IPS DF 4.7 (cell line): Measurements from ENCODE around the gene TWNK.

Source experiments
- DNase-seq: peaks from one replicate; pipeline ENCODE4 v3.0.0-alpha.2; 2013; ENCODE audit warnings: low spot score; ENCODE audit errors: extremely low read depth

Gene TWNK

DNA sequence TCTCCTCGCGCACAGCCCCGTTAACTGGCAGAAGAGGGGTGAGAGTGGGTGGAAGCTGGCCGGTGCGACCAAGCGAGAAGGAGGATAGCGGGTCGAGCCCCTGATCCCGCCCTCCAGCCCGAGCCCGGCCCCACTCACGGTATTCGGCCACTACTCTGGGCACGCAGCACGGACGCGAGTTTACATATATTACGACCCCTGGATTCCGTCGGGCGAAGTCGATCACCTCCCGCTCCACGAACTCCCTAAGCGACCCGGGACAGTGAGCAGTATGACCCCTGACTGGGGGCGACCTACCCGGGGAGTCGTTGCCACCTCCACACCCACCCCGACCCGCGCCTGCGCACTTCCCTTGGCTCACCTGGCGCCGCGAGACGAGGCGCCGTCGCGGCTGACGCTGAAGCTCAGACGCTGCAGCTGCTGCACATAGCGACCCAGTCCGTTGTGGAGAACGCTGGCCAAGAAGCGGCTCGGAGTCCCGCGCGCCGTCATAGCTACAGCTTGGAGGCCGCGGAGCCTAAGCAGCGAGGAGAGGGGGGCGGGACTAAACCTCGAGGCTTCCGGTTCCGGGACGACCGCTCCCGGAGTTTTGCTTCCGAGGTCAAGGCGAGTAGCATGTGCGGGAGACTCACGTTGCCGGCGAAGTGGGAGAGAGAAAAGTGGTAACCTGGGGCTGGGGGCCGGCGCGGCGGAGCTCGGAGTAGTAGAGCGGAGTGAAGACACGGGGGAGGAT lies at the start of gene TWNK, which contains the start of gene MRPL43:
Gene TWNK, plus strand, starts transcription at position 592 of the 733 bp plus-strand sequence. CDS start 668 bp downstream, outside the sequence.
Gene MRPL43, minus strand, starts transcription at position 546 of the 733 bp plus-strand sequence. Its CDS starts 54 bp downstream, at position 492.
- DNase-seq, result no peak

DNA sequence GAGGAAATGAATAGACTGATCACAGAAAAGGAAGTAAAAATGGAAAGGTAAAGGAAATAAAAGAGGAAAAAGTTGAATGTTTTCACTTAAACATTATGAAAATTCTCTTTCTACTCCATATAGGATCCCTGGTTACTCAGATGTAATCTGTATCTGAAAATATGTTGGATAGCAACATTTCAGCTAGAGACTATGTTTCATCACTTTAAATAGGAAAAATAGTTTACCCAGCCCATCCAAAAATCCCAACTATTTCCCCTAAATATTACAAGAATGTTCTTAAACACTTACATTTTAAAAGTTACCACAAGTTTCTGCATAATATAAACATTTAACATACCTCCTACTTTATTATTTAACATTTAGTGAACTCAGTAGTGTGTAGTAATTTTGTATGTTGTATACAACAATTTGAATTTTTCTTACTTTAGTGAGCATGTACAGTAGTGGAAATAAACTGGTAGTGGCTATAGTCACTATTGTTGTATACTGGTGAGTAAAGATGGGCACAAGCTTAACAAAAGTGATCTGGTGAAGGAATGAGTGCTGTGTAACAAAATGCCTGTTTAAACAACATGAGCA lies 47.5 kb upstream of the TWNK start:
- DNase-seq, result no peak

DNA sequence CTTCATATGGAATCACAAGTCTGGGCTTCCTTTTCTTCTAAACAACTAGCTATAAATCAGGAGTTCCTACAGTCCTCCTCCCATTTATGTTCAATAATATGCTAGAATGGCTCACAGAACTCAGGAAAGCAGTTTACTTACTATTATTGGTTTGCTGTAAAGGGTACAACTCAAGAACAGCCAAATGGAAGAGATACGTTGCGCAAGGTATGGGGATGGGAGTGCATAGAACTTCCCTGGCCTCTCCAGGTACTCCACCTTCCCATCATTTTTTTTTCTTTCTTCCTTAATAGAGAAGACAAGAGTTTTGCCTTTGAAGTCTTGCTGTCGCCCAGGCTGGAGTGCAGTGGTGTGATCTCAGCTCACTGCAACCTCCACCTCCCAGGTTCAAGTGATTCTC lies 45.1 kb upstream of the TWNK start:
- no peak for DNase-seq

DNA sequence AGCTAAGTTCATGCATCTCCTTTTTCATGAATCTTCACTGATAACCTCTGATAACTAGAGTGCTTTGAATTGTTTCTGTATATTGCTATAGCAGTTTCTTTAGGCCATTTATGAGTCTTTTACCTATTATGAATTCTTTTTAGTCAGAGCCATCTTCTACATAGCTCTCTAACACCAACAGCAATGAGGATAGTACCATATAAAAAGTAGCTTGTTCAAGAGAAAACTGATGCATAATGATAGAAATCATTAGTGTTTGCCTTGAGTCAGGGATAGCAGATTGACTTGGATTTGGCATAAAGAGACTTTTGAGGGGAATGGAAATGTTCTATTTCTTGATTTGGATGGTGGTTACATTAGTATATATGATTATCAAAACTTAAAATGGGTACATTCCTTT lies 43.8 kb upstream of the TWNK start:
- no peak for DNase-seq

DNA sequence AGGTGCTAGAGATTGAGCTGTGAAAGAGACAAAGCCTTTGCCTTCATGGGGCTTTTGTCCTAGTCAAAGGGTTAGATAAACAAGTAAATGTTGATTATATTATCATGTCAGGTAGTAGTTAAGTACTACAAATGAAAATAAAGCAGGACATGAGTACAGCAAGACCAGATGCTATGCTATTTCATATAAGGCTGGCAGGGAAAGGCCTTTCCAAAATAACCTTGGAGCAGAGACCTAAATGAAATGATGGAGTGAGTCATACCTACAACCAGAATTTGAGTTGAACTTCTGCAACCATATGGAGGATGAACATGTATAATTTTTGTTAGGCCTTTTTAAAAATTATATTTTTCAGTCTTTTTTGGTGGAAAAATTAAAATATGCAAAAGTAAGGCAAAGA lies 41.6 kb upstream of the TWNK start:
- DNase-seq, result no peak

DNA sequence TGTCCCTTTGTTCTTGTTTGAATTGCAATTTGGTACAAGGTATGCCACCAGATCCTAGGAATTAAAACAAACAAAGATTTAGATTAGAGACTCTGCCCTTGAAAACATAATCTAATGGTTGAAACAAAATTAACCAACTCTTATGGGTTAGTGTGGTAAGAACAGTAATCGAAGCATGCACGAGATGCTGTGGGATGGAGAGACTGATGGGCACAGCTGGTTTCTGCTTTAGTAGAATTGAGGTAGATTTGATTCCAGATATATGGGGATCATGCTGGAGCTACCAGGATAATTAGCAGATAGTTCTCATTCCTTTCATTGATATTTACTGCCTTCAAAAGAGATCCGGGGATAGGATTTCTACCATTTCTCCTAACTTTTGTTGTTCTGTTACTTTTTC lies 38.4 kb upstream of the TWNK start:
- no peak for DNase-seq

DNA sequence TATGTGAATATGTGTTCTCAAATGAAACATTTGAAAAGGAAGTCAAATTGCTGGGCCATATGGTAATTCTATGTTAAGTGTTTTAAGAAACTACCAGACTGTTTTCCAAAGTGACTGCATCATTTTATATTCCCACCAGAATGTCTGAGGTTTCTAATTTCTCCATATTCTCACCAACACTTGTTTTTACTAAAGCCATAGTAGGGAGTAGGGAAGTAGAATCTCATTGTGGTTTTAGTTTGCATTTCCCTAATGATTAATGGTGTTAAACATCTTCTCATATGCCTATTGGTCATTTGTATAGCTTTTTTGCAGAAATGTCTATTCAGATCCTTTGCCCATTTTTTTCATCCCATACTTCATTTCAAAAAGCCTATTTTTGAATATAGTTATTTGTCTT lies 27.1 kb upstream of the TWNK start:
- no peak for DNase-seq

DNA sequence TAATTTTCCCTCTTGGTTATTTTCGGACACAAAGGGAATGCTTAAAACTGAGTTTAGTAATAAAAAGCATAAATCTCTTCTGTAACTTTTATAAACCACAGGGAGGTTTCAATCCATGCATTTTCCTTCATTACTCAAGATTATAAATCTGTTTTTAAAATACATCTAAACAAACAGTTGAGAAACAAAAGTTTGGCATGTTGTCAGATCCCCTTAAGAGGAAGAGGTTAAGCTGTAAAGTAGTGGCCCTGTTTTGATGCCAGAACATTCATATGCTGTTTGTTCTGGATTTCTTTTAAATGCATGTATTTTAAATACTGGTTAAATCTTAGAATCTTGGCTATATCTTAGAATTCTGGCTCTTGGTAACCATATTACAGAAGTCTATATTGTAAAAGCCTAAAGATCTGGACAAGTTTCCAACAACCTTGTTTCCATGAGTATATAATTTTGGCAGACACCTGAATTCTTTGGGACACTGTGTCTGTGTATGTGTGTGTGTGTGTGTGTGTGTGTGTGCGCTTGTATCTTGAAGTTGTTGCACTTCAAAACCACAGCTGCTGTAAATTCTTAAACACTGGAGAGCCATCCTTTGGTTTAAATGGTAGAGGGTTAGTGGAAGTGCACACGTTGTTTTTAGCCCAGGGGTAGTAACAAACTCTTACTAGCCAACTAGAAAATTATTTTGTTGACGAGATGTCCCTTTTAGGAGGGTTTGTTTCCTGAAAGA lies 24.8 kb upstream of the TWNK start:
- no peak for DNase-seq

DNA sequence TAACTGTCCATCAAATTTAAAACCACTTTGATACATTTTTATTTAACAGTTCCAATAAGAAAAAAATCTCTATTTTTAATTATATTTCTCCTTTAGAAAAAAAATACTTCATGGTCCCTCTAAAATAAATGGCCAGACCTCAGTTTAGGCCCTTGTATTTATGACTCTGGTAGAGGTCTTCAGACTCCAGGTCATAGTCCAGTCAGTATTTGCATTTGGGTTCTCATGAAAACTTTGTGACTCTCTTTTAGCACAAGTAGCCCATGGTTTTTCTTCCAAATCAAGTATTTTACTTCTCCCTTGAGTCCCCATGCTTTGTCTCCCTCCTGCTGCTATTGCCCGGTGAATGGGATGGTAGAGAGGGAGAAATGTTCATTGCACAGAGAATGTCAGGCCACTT lies 23.5 kb upstream of the TWNK start:
- no peak for DNase-seq

DNA sequence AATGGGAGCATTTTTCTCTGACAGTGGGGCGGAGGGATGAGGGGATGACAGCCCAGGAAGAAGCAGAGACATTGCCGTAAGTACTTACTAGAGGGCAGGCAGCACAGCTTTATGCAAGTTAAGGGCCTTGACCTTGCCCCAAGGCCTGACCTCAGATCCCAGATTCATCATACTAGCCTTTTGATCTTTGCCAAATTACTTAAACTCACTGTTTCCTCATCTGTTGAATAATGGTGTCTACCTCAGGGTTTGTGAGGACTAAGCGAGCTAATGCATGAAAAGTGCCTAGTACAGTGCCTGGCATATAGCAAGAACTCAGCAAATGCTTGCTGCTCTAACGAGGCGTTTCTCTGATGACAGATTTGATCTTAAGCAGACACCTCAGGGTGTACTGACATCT lies 21.5 kb upstream of the TWNK start:
- no peak for DNase-seq

DNA sequence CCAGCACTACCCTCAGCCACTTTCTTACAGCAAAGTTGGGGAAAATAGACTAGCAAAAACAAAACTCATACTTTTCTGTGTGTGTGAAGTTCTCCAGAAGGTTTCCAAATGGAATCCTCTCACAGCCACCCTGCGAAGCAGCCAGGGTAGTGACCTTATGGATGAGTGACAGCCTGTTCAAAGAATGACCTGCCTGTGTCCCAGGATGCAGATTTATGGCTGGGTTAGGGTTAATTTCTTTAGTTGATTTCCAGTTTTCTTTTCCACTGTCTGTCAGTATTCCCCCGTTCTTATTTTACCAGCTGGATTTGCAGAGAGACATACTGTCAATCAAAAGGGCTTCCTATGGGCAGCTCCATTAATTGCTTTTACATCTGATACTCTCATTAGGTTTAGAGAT lies 20.5 kb upstream of the TWNK start:
- DNase-seq, result no peak

DNA sequence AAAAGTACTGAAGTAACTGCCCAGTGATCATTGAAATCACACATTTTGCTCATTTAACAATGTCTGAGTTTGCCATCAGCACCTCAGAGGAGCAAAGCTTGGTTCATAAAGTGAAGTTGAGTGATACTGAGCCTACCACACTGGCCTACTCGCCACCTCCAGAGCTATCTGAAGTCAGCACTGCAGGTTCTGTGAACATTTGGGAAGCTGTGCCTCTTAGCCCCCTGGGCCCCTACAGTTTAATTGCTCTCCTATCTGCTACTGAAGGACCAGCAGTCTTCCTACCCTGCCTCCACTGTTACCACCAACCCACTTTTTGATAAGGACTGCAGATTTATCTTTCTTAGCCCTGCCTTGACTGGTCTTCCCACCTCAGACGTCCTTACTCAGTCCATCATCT lies 20.0 kb upstream of the TWNK start:
- no peak for DNase-seq

DNA sequence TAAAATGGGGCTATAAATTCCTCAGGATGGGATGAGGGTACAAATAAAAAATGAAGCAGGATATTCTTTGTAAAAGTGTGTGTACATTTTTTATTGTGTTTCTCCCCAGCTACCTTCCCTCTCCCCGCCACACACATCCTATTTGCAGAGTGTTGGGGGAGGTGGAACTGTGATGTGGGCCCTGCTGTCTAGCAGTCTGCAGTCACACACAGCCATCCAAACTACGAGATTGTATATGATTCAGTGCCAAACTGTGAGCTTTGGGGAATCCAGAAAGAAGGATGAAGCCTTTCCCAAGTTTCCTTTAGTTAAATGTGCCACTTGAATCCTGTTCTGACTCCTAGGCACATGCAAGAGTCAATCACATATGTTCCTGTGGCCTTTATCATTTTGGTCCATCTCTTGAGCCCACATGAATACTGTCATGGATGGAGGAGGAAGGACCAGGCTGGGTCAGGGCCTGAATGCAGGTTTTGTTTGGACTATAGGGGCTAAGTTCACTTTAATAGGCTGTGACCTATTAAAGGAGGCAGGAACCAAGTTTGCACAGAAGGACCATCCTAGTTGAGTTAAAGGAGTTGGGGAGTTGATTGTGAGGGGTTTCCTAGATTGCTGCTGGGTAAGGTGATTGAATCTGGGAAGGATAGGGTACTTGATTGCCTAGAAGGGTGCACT lies 19.1 kb upstream of the TWNK start:
- DNase-seq, result no peak

DNA sequence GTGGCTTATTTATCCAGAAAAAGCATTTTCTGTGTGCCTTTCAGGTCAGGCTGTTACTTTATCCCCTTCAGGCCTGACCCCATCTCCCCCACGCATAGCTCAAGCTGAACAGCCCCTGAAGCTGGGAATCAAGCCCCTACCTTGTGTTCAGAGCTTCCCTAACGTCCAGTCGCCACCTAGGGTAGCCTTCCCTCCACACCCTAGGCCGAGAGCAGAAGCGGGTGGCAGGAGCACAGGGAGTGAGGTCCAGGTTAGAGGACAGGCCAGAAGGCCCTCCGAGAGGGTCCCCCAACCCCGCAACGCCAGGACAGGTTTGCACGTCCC lies 18.5 kb upstream of the TWNK start:
- no peak for DNase-seq

DNA sequence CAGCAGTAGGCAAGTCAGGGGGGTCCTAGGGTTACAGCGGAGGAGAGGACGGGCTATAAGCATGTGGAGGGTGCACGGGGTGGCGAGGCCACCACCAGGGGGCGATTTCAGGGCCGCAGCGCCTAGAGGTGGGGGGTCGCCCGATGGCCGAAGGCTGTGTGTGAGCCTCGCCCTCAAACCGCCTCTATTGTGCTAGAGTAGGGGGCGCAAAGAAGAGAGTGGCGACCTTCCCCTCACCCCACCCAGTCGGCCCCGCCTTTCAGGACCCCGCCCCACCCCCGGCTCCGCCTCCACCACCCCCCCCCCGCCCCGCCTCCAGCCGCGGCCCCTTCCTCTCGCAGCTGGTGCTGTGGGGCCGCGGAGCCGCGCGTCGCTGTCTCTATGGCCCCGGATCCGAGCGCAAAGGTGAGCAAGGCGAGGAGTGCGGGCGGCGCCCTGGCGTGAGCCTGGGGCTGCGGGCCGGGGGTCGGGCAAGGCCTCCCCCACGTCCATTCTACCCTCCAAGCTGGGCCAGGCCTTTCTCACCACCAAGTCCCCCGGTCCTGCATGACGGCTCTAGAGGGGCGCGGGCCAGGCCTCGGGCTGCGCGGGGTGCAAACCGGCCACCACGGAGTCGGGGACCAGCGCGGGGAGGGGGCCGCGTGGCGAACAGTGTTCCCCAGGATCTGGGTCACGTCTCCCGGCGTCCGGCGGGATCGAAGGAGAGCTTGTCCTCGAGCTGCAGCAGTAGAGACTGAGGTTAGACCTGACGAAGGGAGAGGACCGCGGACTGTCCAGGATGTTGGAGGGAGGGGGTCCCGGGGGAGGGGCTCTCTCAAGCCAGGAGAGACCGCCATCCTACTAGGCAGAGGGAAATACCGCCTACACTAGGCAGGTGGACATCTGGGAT lies 17.9 kb upstream of the TWNK start, which contains the start of gene SEMA4G:
Gene SEMA4G, plus strand, starts transcription at position 318 of the 889 bp plus-strand sequence. CDS start 3,409 bp downstream, outside the sequence.
- no peak for DNase-seq

DNA sequence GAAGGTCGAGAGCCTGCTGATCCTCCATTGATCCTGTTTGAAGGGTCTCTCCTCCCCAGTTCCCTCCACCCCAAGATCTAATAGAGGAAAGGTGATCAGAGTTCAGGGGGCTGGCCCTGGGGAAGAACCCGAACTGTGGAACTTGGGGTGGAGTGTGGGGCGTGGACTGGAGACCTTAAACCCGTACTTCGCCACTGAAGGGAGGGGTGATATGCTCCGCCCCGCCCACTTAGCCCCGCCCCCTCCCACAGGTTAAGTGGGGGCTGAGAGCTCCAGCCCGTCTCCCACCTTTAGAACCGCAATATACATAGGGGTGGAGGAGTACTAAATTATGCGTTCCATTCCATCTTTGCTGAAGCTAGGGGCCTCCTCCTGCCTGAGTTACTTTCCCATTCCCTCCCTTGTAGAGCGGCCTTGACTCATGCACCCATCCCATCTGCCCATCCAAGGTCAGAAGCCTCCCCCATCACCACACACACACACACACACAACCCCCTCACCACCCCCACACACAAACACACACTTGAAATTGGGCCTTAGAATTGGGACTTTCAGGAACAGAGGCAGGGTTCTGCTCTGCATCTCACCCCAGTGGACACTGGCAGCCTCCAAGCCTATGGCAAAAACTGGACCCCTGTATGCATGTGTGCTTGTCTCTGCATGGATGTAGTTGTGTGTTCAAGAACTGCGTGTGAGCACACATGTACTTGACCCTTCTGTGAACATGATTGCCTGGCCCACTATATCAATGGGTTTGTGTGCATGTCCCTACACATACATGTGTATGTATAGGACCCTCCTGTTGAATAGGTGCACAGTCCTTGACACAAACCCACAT lies 17.0 kb upstream of the TWNK start:
- DNase-seq, result no peak

DNA sequence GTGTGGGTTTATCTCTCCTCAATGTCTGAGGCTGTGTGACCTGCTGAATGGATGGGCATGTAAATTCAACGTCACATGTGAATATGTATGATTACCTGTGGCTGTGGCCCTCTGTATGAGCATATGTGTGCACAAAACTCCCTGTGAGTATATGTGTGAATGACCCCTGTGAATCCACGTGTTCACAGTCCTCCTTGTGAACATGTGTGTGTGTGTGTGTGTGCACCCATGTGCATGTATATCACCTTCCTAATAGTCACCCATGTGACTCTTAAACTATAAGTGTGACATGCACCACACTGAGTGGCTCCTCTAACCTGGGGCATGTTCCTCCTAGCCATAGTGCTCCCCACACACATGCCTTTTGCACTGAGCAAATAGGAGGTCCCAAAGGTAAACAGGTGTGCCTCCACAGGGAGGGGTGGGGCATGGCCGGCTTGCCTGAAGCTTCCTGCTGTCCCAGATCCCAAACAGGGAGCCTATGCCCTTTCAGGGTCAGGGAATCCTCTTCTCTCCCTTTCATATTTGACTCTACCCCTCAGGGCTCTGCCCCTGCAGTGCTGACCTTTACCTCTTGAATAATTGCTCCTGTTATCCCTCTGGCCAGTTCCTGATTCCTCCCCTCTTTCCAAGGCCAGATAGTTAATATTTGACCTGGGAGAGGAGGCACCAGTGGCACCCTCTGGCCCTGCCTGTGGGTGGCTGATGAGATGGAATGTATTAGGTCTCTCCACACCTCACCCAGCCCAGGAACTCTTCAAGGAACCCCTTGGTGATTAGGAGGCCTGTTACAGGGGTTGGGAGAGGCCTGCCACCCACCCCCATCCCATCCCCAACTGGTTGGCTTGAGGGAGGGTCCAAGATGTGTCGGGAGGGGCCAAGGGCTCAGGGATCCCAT lies 16.2 kb upstream of the TWNK start:
- DNase-seq, result no peak

DNA sequence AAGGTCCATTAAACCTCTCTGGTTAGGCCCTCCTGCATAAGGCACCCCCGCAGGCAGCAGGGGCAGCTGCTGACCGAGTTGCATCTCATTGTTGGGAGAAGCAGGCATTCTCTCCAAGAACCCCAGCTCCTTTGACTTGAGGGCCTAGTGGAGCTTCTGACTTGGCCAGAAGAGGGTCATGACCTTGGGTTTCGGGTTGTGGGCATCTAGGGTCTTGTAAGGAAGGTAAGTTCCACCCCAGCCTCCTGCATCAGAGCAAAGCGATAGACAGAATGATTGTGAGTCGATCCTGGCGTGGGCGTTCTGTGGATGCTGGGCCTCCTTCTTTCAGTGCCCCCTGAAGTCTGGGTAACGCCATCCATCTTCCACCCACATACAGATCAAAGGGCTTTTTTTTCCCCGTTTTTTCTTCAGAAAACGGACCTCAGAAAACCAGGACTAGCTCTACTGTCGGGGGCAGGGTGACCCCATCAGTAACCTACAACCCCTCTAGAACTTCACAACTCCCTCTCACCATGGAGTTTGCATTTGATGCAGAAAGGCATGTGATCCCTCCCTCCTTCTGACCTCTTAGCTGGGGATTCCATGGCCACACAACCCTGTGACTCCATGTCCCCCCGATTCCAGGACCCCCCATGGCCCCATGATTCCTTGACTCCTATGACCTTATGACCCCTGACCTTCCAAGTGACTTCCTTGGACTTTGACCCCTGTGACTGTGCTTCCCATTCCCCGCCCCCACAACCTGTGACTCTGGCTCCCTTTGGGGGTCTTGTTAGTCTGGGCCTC lies 15.0 kb upstream of the TWNK start:
- no peak for DNase-seq
